HUES64 (cell line): ENCODE data around the gene ARF3.

Experiments used
- H3K27ac ChIP-seq: 2 replicates; pipeline ENCODE4 v1.7.0; 2013; ENCODE audit warnings: low read depth, low read length, inconsistent platforms
- H3K27me3 ChIP-seq: 2 replicates; pipeline ENCODE4 v1.6.1; 2013; ENCODE audit warnings: mild to moderate bottlenecking, low read length; ENCODE audit not compliant: insufficient read depth
- H3K36me3 ChIP-seq: 2 replicates; pipeline ENCODE4 v1.6.1; 2013; ENCODE audit warnings: mild to moderate bottlenecking, low read length; ENCODE audit not compliant: insufficient read depth
- H3K4me1 ChIP-seq: 2 replicates; pipeline ENCODE4 v1.6.1; 2013; ENCODE audit warnings: mild to moderate bottlenecking, low read length, moderate library complexity; ENCODE audit not compliant: insufficient read depth
- H3K4me3 ChIP-seq: 2 replicates; pipeline ENCODE4 v1.5.1; 2013; ENCODE audit warnings: mild to moderate bottlenecking, low read length, moderate library complexity
- H3K9ac ChIP-seq: 2 replicates; pipeline ENCODE4 v1.6.1; 2013; ENCODE audit warnings: mild to moderate bottlenecking, low read depth, low read length
- H3K9me3 ChIP-seq: 2 replicates; pipeline ENCODE4 v1.6.1; 2013; ENCODE audit warnings: low read depth, low read length; ENCODE audit not compliant: insufficient read depth
- WGBS: fragments of 150-250, 120-280 bp; methylation state at CpG from one replicate; pipeline ENCODE4 v1.1.7; 2013; ENCODE audit warnings: missing lambda C conversion rate; 5-methylcytosine and 5-hydroxymethylcytosine counted together

ARF3 gene

GRCh38 chr12:48980389-48980952 is 23.2 kb upstream of the ARF3 start:
- Histone ChIP-seq H3K4me3 (peak overlapping the region; percentile 46), H3K36me3 (no peaks in the 10 kb centered on the region), H3K9ac (no peak overlapping the region), H3K4me1 (peaks cover 11% of the 10 kb centered on the region), H3K27me3 (peaks cover 98% of the 10 kb centered on the region), H3K9me3 (no peaks in the 10 kb centered on the region), H3K27ac (no peak overlapping the region)
- WGBS, result 3% methylated on average over 46 of the region's 46 CpGs

DNA sequence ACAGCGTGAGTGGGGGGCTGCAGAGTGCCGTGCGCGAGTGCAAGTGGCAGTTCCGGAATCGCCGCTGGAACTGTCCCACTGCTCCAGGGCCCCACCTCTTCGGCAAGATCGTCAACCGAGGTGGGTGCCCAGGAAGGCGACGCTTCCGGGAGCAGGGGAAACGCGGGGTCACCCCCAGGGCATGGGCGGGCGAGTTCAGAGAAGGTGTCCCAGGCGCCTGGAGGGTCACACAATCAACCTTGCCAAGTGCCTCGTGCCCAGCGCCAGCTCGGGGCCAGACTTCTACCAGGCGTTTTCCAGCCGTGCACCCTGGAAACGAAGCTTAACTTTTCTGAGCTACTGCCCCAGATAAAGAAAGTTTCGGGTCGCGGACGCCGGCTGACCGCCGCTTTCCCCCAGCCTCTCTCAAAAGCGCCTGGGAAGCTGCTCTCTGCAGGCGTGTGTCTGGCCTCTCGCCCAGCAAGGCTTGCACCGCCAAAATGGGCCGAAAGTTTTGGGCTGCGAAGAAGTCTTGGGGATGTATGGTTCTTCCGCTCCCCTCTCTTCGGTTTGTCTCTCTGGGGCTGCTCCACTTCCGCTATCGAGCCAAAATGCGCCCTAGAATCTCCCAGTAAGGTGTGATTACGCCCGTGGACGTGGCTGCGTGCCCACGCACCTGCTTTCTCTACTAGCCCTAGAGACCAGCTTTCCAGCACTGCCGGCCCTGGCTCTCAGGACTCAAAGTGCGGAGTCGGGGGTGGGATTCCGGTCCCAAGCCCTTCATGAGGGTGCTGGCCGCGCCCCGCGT is 22.5 kb upstream of the ARF3 start:
- Histone ChIP-seq H3K9me3 (no peaks in the 10 kb centered on the region), H3K27ac (no peak overlapping the region), H3K9ac (no peak overlapping the region), H3K4me3 (peak overlapping the region; percentile 46), H3K4me1 (peaks cover 11% of the 10 kb centered on the region), H3K27me3 (peaks cover 98% of the 10 kb centered on the region), H3K36me3 (no peaks in the 10 kb centered on the region)
- 3% methylated on average over 55 of the region's 55 CpGs for WGBS

- Histone ChIP-seq H3K4me1 (peaks cover 11% of the 10 kb centered on the region), H3K9me3 (no peaks in the 10 kb centered on the region), H3K27ac (no peak overlapping the region), H3K27me3 (peaks cover 98% of the 10 kb centered on the region), H3K9ac (no peak overlapping the region), H3K4me3 (peak overlapping the region; percentile 46), H3K36me3 (no peaks in the 10 kb centered on the region)
- WGBS, result 4% methylated on average over 44 of the region's 45 CpGs
Measured at GRCh38 chr12:48978741-48979601, 21.7 kb upstream of the ARF3 start.

DNA sequence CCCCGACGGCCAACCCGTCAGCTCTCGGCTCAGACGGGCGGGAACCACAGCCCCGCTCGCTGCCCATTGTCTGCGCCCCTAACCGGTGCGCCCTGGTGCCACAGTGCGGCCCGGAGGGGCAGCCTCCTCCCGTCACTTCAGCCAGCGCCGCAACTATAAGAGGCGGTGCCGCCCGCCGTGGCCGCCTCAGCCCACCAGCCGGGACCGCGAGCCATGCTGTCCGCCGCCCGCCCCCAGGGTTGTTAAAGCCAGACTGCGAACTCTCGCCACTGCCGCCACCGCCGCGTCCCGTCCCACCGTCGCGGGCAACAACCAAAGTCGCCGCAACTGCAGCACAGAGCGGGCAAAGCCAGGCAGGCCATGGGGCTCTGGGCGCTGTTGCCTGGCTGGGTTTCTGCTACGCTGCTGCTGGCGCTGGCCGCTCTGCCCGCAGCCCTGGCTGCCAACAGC is 21.0 kb upstream of the ARF3 start, which contains the start of gene WNT1:
Gene WNT1 (plus strand): TSS at position 32 of the 450 bp plus-strand sequence. CDS start 329 bp downstream, at position 361.
- Histone ChIP-seq H3K9ac (no peak within 1 kb of the TSS), H3K4me1 (peaks cover 11% of the 10 kb centered on the region)
- WGBS, result 2% methylated on average over 45 of the region's 45 CpGs

DNA sequence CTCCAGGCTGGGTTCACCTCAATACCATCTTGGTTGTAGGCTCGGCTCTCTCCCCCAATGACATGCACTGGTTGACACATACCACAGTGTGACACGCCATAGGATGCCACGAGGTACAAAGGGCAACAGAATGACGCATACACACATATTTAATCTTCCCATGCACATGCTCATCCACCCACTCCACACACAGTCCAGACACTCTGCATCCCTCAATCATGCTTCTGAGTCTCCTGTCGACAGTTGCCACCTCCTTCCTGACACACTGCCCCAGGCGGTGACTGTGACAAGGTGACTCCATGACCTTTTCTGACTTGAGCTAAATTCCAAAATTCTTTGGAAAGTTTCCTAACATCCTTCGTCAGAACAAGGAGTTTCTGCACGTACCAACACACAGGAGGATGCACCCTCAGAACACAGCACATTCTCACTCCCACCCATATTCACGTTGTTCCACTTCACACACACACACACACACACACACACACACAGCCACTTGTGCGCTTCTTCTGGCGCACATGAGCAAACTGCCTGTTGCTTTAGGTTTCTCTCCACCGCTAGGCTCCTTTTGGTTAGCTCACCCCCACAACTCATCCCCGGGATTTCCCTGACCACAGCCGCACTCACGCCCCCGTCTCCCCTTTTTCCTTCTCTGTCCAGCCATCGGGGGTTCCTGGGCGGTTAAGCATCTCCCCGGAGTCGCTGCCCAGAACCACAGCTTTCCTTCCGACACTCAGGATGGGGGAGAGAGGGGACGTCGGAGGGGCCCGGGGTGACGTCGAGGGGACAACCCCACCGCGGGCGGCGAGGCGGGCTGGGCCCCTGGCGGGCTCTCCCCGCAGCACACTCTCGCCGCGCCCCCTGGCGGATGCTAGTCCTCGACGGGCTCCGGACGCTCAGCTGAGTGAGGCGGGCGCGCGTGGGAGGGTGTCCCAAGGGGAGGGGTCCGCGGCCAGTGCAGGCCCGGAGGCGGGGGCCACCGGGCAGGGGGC is 20.3 kb upstream of the ARF3 start:
- Histone ChIP-seq H3K9ac (no peak overlapping the region), H3K4me3 (no peak overlapping the region), H3K9me3 (no peaks in the 10 kb centered on the region), H3K27me3 (peaks cover 100% of the 10 kb centered on the region), H3K4me1 (peaks cover 11% of the 10 kb centered on the region), H3K36me3 (no peaks in the 10 kb centered on the region), H3K27ac (no peak overlapping the region)
- WGBS, result 24% methylated on average over 50 of the region's 50 CpGs

More for the DNA sequence above, 21.0 kb upstream of the ARF3 start, which contains the start of gene WNT1:
- Histone ChIP-seq H3K36me3 (no peaks in the 10 kb centered on the region), H3K27ac (no peak within 1 kb of the TSS), H3K4me3 (peak within 1 kb of the TSS; percentile 46), H3K9me3 (no peaks in the 10 kb centered on the region), H3K27me3 (peaks cover 98% of the 10 kb centered on the region)

DNA sequence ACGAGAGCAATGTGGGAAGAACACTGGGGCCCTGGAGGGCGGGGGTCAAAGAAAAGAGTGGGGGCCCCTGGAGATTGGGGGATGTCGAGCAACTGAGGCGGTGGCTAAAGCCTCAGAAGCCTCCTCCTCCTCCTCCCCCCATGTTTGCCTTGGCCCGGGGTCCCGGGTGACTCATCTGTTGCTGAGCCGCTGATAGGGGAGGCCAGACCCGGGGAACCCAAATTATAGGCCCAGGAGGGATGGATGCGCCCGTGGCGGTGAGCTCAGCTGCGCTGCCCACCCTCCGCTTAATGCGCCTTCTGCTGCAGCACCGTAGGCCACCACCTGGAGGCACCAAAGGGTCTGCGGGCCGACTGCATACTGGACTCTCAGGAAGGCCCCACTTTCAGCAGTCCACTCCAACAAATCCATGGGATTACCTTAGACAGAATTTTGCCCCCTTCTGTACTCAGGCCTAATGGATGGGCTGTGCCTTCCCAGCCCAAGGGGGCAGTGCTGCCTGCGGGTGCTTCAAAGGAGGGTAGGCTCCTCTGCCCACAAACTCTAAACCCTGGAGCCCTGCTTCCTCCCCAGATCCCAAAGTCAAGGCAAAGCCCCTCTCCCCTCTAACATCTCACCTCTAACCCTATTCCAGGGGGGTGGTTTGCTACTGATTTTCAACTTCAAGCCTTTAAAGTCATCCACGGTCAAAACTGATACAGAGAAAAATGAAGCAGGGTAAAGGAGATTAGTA is 16.8 kb upstream of the ARF3 start:
- Histone ChIP-seq H3K27me3 (peaks cover 100% of the 10 kb centered on the region), H3K27ac (no peak overlapping the region), H3K4me3 (no peak overlapping the region), H3K9me3 (no peaks in the 10 kb centered on the region), H3K4me1 (peaks cover 19% of the 10 kb centered on the region), H3K36me3 (no peaks in the 10 kb centered on the region), H3K9ac (no peak overlapping the region)
- WGBS, result 20% methylated on average over 18 of the region's 19 CpGs

DNA sequence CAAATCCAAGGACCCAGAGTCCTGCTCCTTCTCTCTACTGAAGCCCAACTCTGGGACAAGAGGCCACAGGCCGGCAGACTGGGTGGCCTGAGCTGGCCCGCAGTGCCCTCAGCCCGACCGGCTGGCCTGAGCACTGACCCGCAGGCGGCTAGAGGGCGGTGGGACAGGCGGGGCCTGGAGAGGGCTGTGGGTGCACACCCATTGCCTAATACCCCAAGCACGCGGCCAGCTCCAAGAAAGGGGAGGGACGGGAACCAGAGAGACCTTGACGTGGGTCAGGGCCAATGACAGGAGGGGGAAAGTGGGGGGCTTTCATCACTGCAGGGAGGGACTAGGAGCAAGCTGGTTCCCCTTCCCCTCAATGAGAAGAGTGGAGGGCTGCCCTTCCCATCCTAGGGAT is 16.2 kb upstream of the ARF3 start:
- peaks cover 100% of the 10 kb centered on the region for H3K27me3 ChIP-seq
- H3K36me3 ChIP-seq, result no peaks in the 10 kb centered on the region
- H3K9ac ChIP-seq, result no peak overlapping the region
- H3K9me3 ChIP-seq, result no peaks in the 10 kb centered on the region
- H3K27ac ChIP-seq, result no peak overlapping the region
- no peak overlapping the region for H3K4me3 ChIP-seq
- 61% methylated on average over 12 of the region's 12 CpGs for WGBS
- H3K4me1 ChIP-seq, result peaks cover 20% of the 10 kb centered on the region

- peaks cover 100% of the 10 kb centered on the region for H3K27me3 ChIP-seq
- no peaks in the 10 kb centered on the region for H3K36me3 ChIP-seq
- no peak overlapping the region for H3K4me3 ChIP-seq
- WGBS, result 77% methylated on average over 3 of the region's 3 CpGs
- no peak overlapping the region for H3K9ac ChIP-seq
- H3K4me1 ChIP-seq, result peaks cover 25% of the 10 kb centered on the region
- H3K9me3 ChIP-seq, result no peaks in the 10 kb centered on the region
- H3K27ac ChIP-seq, result no peak overlapping the region
Measured at GRCh38 chr12:48972952-48973483, 15.7 kb upstream of the ARF3 start.

DNA sequence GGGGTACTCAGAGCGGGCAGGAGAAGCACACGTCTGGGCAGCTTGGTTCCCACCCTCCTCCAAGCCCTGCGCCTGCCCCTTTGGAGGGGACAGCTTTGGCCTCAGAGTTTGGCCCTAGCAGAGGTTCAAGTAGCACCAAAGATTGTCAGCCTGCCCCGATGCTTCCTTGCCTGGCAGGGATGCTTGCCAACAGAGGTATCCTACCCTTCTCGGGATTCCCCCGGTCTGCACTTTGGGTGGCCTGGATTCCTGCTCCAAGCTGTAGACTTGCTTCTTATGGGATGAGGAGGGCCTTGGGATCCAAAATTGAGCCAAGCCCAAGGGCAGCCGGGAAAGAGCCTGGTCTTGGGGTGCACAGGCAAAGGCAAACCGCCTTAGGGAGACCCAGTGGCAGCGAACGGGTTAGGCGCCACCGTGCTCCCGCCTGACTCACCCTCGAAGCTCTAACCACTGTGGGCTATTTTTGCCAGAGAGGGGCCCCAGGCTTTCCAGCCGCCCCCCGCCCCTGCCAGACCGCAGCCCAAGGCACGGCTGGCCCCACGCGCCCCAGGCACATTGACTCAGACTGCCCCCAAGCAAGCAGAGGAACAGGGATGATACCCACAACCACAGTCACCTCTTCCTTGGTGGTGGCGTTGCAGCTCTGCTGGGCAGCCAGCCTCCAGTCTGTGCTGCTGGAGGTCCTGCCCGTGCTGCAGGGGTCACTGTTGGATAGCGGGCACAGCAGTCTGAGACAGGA is 15.1 kb upstream of the ARF3 start:
- no peak overlapping the region for H3K9ac ChIP-seq
- peaks cover 99% of the 10 kb centered on the region for H3K27me3 ChIP-seq
- no peaks in the 10 kb centered on the region for H3K9me3 ChIP-seq
- no peak overlapping the region for H3K27ac ChIP-seq
- peak overlapping the region; percentile 47; the same call in 1 of the 2 replicates for H3K4me3 ChIP-seq
- WGBS, result 80% methylated on average over 23 of the region's 23 CpGs
- H3K4me1 ChIP-seq, result peaks cover 31% of the 10 kb centered on the region
- no peaks in the 10 kb centered on the region for H3K36me3 ChIP-seq
